GM12873 (cell line): ENCODE data around the gene ERBB3.

Source experiments
- TF ChIP-seq, protein P1 (sequence below): IDR thresholded peaks from 2 replicates; pipeline ENCODE4 v1.5.1; 2012; ENCODE audit warnings: low read depth, mild to moderate bottlenecking, moderate library complexity, low read length, control low read depth; ENCODE audit not compliant: insufficient read depth; ENCODE audit errors: missing control alignments

The ERBB3 gene

DNA sequence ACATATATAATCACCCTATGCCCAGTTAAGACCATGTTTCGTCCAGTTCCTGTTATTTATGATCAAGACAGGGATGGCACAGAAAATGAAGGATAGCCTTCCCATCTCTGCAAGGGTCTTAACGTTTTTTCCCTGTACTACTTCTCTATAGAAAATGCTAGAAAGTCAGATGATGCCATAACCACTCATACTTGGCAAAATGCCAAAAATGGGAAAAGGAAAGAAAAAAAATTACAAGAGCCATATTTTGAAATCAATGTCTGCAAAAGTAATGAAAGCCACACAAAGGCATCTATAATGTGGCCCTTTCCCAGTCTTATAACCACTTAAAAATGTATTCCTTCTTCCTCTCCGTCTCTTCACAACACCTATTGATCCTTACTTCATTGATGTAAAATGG lies 70.6 kb downstream of the ERBB3 start:
- TF ChIP-seq, protein P1, sequence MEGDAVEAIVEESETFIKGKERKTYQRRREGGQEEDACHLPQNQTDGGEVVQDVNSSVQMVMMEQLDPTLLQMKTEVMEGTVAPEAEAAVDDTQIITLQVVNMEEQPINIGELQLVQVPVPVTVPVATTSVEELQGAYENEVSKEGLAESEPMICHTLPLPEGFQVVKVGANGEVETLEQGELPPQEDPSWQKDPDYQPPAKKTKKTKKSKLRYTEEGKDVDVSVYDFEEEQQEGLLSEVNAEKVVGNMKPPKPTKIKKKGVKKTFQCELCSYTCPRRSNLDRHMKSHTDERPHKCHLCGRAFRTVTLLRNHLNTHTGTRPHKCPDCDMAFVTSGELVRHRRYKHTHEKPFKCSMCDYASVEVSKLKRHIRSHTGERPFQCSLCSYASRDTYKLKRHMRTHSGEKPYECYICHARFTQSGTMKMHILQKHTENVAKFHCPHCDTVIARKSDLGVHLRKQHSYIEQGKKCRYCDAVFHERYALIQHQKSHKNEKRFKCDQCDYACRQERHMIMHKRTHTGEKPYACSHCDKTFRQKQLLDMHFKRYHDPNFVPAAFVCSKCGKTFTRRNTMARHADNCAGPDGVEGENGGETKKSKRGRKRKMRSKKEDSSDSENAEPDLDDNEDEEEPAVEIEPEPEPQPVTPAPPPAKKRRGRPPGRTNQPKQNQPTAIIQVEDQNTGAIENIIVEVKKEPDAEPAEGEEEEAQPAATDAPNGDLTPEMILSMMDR, result no peak

DNA sequence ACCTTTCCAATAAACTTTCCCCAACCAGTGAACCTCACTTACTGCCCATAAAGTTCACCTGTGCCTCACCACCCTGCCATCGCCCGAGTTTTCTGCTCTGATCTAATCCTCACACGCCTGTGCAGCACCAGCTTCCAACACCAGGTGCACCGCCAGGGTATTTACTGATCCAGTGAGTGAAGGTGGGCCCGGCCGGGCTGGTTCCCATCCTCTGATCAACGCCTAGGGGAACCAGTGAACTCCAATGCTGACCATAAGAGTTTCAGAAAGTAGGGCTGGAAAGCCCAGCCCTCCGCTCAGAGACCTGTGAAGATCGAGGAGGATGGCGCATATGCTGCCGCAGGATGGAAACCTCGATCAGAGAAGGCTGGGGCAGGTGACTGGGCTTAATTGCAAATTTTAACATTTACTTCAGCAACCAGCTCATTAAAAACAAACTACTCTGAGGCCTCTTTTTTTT lies 71.7 kb downstream of the ERBB3 start:
- TF ChIP-seq, protein P1, result peak; percentile 65

DNA sequence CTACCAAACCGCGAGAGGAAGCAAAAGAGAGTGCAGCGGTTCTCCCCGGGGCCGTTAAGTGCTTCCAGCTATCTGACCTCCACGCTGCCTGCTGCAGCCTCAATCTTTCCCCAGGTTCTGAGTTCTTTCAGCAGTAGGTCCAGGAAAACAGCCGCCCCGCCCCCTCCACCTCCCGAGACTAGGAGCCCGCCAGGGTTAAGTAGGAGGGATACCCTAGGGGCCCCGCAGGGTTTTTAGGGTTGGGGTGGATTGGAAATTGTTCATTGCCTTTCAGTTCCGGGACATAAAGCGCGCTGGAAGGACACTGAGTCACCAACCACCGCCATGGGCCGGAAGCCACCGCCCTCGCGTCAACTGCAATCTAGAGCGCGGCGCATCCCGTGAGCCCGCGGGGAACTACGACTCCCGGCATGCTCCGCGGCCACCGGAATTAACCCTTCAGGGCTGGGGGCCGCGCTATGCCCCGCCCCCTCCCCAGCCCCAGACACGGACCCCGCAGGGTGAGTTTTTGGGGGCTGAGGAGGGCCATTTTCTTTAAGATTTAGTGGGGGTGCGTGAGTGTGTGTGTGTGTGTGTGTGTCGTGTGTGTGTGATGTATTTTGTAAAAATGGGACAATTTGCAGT lies 72.3 kb downstream of the ERBB3 start, which contains the start of gene MYL6B:
MYL6B (plus strand) TSS at position 456 of the 624 bp plus-strand sequence. CDS start 1,332 bp downstream, outside the sequence.
- TF ChIP-seq, protein P1, result no peak
